ENCODE results near the gene S1PR5. TPM values are rescaled to one million over a fixed set of nuclear protein-coding genes. Genes with fewer than 3 reads are reported as not detected.

Gene S1PR5
- total RNA-seq, 6 experiments from 2014 or later = 1.9 to 2.6 (median 2.4) TPM

DNA sequence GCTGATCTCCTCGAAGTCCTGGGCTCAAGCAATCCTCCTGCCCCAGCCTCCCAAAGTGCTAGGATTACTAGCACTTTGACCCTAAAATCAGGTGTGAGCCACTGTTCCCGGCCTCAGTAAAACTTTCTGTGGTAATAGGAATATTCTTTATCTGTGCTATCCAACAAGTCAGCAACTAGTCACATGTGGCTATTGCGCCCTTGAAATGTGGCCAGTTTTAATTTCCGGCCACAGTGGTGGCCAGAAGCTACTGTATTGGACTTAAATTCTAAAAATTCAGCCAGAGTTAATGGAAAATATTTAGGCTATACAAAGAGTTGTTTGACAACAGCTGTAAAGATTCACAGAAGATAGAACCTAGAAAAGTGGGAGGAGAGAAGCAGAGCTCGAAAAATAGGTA, 44.1 kb downstream of the S1PR5 start:
- no peak for DNase-seq
- Mint-ChIP-seq H3K27ac (no peak overlapping the region), H3K27me3 (ENCODE audit: insufficient read depth) (no peaks in the 10 kb centered on the region; the same call in 1 of the 2 replicates), H3K4me1 (ENCODE audit: low read depth) (peaks cover 1% of the 10 kb centered on the region), H3K36me3 (ENCODE audit: low read depth) (no peaks in the 10 kb centered on the region), H3K9me3 (no peaks in the 10 kb centered on the region), H3K4me3 (no peak overlapping the region)
- TF ChIP-seq CTCF (IDR thresholded peaks at IDR 0.05) = no peak

DNA sequence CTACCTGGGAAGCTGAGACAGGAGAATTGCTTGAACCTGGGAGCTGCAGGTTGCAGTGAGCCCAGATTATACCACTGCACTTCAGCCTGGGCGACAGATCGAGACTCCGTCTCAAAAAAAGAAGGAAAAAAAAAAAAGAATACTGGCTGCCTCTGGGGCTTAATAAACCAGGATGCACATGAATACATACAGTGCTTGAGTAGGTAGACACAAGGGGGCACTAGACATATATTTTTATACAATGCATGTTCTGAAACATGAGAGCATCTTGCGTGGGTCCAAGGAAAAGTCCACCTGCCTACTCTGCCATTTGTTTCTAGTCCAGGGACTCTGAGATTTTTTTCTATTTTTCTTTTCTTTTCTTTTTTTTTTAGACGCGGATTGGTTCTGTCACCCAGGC, 45.3 kb downstream of the S1PR5 start:
- Mint-ChIP-seq H3K4me3 (no peak overlapping the region), H3K9me3 (no peaks in the 10 kb centered on the region), H3K27ac (no peak overlapping the region), H3K36me3 (ENCODE audit: low read depth) (peaks cover under 1% of the 10 kb centered on the region; the same call in 1 of the 2 replicates), H3K27me3 (ENCODE audit: insufficient read depth) (no peaks in the 10 kb centered on the region; the same call in 1 of the 2 replicates), H3K4me1 (ENCODE audit: low read depth) (no peaks in the 10 kb centered on the region)
- peak; percentile 73 for TF ChIP-seq CTCF (IDR thresholded peaks at IDR 0.05)
- peak; percentile 43 for DNase-seq

GRCh38 chr19:10468133-10468532, 49.1 kb downstream of the S1PR5 start:
- H3K4me1 Mint-ChIP-seq (ENCODE audit: low read depth) = no peaks in the 10 kb centered on the region
- H3K4me3 Mint-ChIP-seq = no peak overlapping the region

GRCh38 chr19:10467104-10467706, 50.0 kb downstream of the S1PR5 start:
- Mint-ChIP-seq H3K27me3 (ENCODE audit: insufficient read depth) (no peaks in the 10 kb centered on the region; the same call in 1 of the 2 replicates), H3K9me3 (no peaks in the 10 kb centered on the region), H3K27ac (no peak overlapping the region), H3K4me1 (ENCODE audit: low read depth) (no peaks in the 10 kb centered on the region), H3K4me3 (no peak overlapping the region), H3K36me3 (ENCODE audit: low read depth) (peaks cover 4% of the 10 kb centered on the region; the same call in 1 of the 2 replicates)
- DNase-seq = no peak
- TF ChIP-seq CTCF (IDR thresholded peaks at IDR 0.05) = no peak

More at GRCh38 chr19:10468133-10468532, 49.1 kb downstream of the S1PR5 start:
- H3K36me3 Mint-ChIP-seq (ENCODE audit: low read depth) = peaks cover 4% of the 10 kb centered on the region; the same call in 1 of the 2 replicates
- no peak overlapping the region for H3K27ac Mint-ChIP-seq
- no peaks in the 10 kb centered on the region for H3K9me3 Mint-ChIP-seq
- H3K27me3 Mint-ChIP-seq (ENCODE audit: insufficient read depth) = no peaks in the 10 kb centered on the region; the same call in 1 of the 2 replicates
- DNase-seq = no peak
- no peak for TF ChIP-seq CTCF (IDR thresholded peaks at IDR 0.05)

DNA sequence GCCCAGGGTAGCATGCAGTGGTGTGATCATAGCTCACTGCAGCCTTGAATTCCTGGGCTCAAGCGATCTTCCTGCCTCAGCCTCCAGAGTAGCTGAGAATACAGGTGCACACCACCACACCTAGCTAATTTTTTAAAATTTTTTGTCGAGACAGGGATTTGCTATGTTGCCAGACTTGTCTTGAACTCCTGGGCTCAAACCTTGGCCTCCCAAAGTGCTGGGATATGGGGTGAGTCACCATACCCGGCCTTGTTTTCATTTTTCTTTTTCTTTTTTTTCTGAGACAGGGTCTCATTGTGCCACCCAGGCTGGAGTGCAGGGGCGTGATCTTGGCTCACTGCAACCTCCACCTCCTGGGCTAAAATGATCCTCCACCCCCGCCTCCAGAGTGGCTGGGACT, 52.8 kb downstream of the S1PR5 start:
- Mint-ChIP-seq H3K9me3 (no peaks in the 10 kb centered on the region), H3K4me1 (ENCODE audit: low read depth) (no peaks in the 10 kb centered on the region), H3K27me3 (ENCODE audit: insufficient read depth) (no peaks in the 10 kb centered on the region; the same call in 1 of the 2 replicates), H3K36me3 (ENCODE audit: low read depth) (peaks cover 4% of the 10 kb centered on the region; the same call in 1 of the 2 replicates), H3K27ac (no peak overlapping the region), H3K4me3 (no peak overlapping the region)
- no peak for TF ChIP-seq CTCF (IDR thresholded peaks at IDR 0.05)
- DNase-seq = no peak

Small RNA genes lying within 50 kb of the gene (microRNA-seq; reads per million reads assigned to microRNA genes)
- not detected for gene MIR1238

Other genes starting within 250 kb of the S1PR5 start
- 10 to 100 TPM in 1 of 6 experiments, 1 to 10 TPM in 5; 5.0 to 10.1 (median 8.5) TPM for gene ICAM1, start 246.3 kb downstream of the S1PR5 start, total RNA-seq (2021; fragmentation: NEBNext Ultra II Directional; extraction: Animal tissue kit (Norgen Biotek cat#: 25700))
- 1 to 10 TPM in 1 of 6 experiments, under 1 TPM in 5; 0.19 to 1.0 (median 0.74) TPM for gene ICAM4, start 230.5 kb downstream of the S1PR5 start, total RNA-seq (2021; fragmentation: NEBNext Ultra II Directional; extraction: Animal tissue kit (Norgen Biotek cat#: 25700))
- gene ICAM5, start 227.5 kb downstream of the S1PR5 start, total RNA-seq (2021; fragmentation: NEBNext Ultra II Directional; extraction: Animal tissue kit (Norgen Biotek cat#: 25700)) = 10 to 100 TPM; 14.0 to 38.4 (median 14.4) TPM
- gene ZGLP1, start 207.6 kb downstream of the S1PR5 start, total RNA-seq (2021; fragmentation: NEBNext Ultra II Directional; extraction: Animal tissue kit (Norgen Biotek cat#: 25700)) = 1 to 10 TPM in 5 of 6 experiments, under 1 TPM in 1; 1.00 to 2.7 (median 2.1) TPM
- gene FDX2, start 201.4 kb downstream of the S1PR5 start, total RNA-seq (2021; fragmentation: NEBNext Ultra II Directional; extraction: Animal tissue kit (Norgen Biotek cat#: 25700)) = 10 to 100 TPM; 33.9 to 47.3 (median 38.5) TPM
- gene RAVER1, start 183.9 kb downstream of the S1PR5 start, total RNA-seq (2021; fragmentation: NEBNext Ultra II Directional; extraction: Animal tissue kit (Norgen Biotek cat#: 25700)) = 10 to 100 TPM; 52.1 to 58.3 (median 55.6) TPM
- 10 to 100 TPM; 14.7 to 17.7 (median 16.8) TPM for gene ICAM3, start 177.8 kb downstream of the S1PR5 start, total RNA-seq (2021; fragmentation: NEBNext Ultra II Directional; extraction: Animal tissue kit (Norgen Biotek cat#: 25700))
- 10 to 100 TPM; 67.9 to 82.3 (median 78.5) TPM for gene TYK2, start 136.9 kb downstream of the S1PR5 start, total RNA-seq (2021; fragmentation: NEBNext Ultra II Directional; extraction: Animal tissue kit (Norgen Biotek cat#: 25700))
- 100 to 1,000 TPM; 222 to 280 (median 250) TPM for gene CDC37, start 113.9 kb downstream of the S1PR5 start, total RNA-seq (2021; fragmentation: NEBNext Ultra II Directional; extraction: Animal tissue kit (Norgen Biotek cat#: 25700))
- 10 to 100 TPM; 10.1 to 18.9 (median 10.8) TPM for gene PDE4A, start 96.9 kb downstream of the S1PR5 start, total RNA-seq (2021; fragmentation: NEBNext Ultra II Directional; extraction: Animal tissue kit (Norgen Biotek cat#: 25700))
- 10 to 100 TPM; 58.9 to 77.1 (median 67.2) TPM for gene KEAP1, start 14.1 kb downstream of the S1PR5 start, total RNA-seq (2021; fragmentation: NEBNext Ultra II Directional; extraction: Animal tissue kit (Norgen Biotek cat#: 25700))
- 10 to 100 TPM; 19.4 to 24.5 (median 22.5) TPM for gene ATG4D, start 26.5 kb upstream of the S1PR5 start, total RNA-seq (2021; fragmentation: NEBNext Ultra II Directional; extraction: Animal tissue kit (Norgen Biotek cat#: 25700))
- gene KRI1, start 48.6 kb upstream of the S1PR5 start, total RNA-seq (2021; fragmentation: NEBNext Ultra II Directional; extraction: Animal tissue kit (Norgen Biotek cat#: 25700)) = 10 to 100 TPM; 12.8 to 20.2 (median 17.5) TPM
- 10 to 100 TPM in 5 of 6 experiments, 1 to 10 TPM in 1; 8.0 to 14.7 (median 13.2) TPM for gene CDKN2D, start 51.5 kb upstream of the S1PR5 start, total RNA-seq (2021; fragmentation: NEBNext Ultra II Directional; extraction: Animal tissue kit (Norgen Biotek cat#: 25700))
- gene AP1M2, start 69.9 kb upstream of the S1PR5 start, total RNA-seq (2021; fragmentation: NEBNext Ultra II Directional; extraction: Animal tissue kit (Norgen Biotek cat#: 25700)) = 1 to 10 TPM in 1 of 6 experiments, under 1 TPM in 2, not detected in 3; 0.12 to 1.3 (median 0.59) TPM
- gene SLC44A2, start 108.1 kb upstream of the S1PR5 start, total RNA-seq (2021; fragmentation: NEBNext Ultra II Directional; extraction: Animal tissue kit (Norgen Biotek cat#: 25700)) = 100 to 1,000 TPM; 156 to 190 (median 166) TPM
- gene ILF3, start 136.9 kb upstream of the S1PR5 start, total RNA-seq (2021; fragmentation: NEBNext Ultra II Directional; extraction: Animal tissue kit (Norgen Biotek cat#: 25700)) = 100 to 1,000 TPM; 227 to 298 (median 277) TPM
- gene QTRT1, start 184.0 kb upstream of the S1PR5 start, total RNA-seq (2021; fragmentation: NEBNext Ultra II Directional; extraction: Animal tissue kit (Norgen Biotek cat#: 25700)) = 10 to 100 TPM; 28.6 to 36.8 (median 35.0) TPM
- gene DNM2, start 200.6 kb upstream of the S1PR5 start, total RNA-seq (2021; fragmentation: NEBNext Ultra II Directional; extraction: Animal tissue kit (Norgen Biotek cat#: 25700)) = 100 to 1,000 TPM in 1 of 6 experiments, 10 to 100 TPM in 5; 91.5 to 122 (median 99.5) TPM

All from HFFc6 (cell line).